ENCODE measurements around the gene MAP2K5. TPM values are rescaled to one million over a fixed set of nuclear protein-coding genes. Genes with fewer than 3 reads are reported as not detected.

MAP2K5 gene
- total RNA-seq, 1 donor from 2014 or later = 19.6 TPM

GRCh38 chr15:67839499-67839928 is 297.0 kb downstream of the MAP2K5 start:
- TF ChIP-seq CTCF (conservative IDR thresholded peaks at IDR 0.05) = no peak
- H3K4me1 Mint-ChIP-seq = peaks cover 46% of the 10 kb centered on the region
- peak overlapping the region; percentile 96 for H3K27ac Mint-ChIP-seq (ENCODE audit: unreplicated experiment)
- H3K9me3 Mint-ChIP-seq = no peaks in the 10 kb centered on the region
- H3K36me3 Mint-ChIP-seq (ENCODE audit: low read depth) = peaks cover 2% of the 10 kb centered on the region
- H3K27me3 Mint-ChIP-seq (ENCODE audit: low read depth) = peaks cover 57% of the 10 kb centered on the region
- H3K4me3 Mint-ChIP-seq = peak overlapping the region; percentile 98
- no peak for DNase-seq (ENCODE audit: low read depth, low spot score)

- Mint-ChIP-seq H3K4me1 (peaks cover 53% of the 10 kb centered on the region), H3K9me3 (no peaks in the 10 kb centered on the region), H3K27ac (ENCODE audit: unreplicated experiment) (peak within 1 kb of the TSS; percentile 96), H3K36me3 (ENCODE audit: low read depth) (peaks cover 2% of the 10 kb centered on the region), H3K27me3 (ENCODE audit: low read depth) (peaks cover 51% of the 10 kb centered on the region), H3K4me3 (peak within 1 kb of the TSS; percentile 98)
- peak; percentile 86 for DNase-seq (ENCODE audit: low read depth, low spot score)
- TF ChIP-seq CTCF (conservative IDR thresholded peaks at IDR 0.05) = no peak
These were observed 297.6 kb downstream of the MAP2K5 start, which contains the start of gene RNU6-1 for GRCh38 chr15:67839929-67840748. RNU6-1 (minus strand) TSS chr15:67840045.

- DNase-seq (ENCODE audit: low read depth, low spot score) = no peak
- Mint-ChIP-seq H3K27ac (ENCODE audit: unreplicated experiment) (peak overlapping the region; percentile 96), H3K4me1 (peaks cover 53% of the 10 kb centered on the region), H3K4me3 (peak overlapping the region; percentile 98), H3K9me3 (no peaks in the 10 kb centered on the region), H3K36me3 (ENCODE audit: low read depth) (peaks cover 2% of the 10 kb centered on the region), H3K27me3 (ENCODE audit: low read depth) (peaks cover 43% of the 10 kb centered on the region)
- no peak for TF ChIP-seq CTCF (conservative IDR thresholded peaks at IDR 0.05)
These were observed 298.4 kb downstream of the MAP2K5 start for GRCh38 chr15:67840749-67841512.

- H3K4me3 Mint-ChIP-seq = peak overlapping the region; percentile 98
- peaks cover 2% of the 10 kb centered on the region for H3K36me3 Mint-ChIP-seq (ENCODE audit: low read depth)
- TF ChIP-seq CTCF (conservative IDR thresholded peaks at IDR 0.05) = no peak
- no peak for DNase-seq (ENCODE audit: low read depth, low spot score)
- H3K4me1 Mint-ChIP-seq = peaks cover 49% of the 10 kb centered on the region
- no peaks in the 10 kb centered on the region for H3K9me3 Mint-ChIP-seq
- H3K27ac Mint-ChIP-seq (ENCODE audit: unreplicated experiment) = no peak overlapping the region
- peaks cover 38% of the 10 kb centered on the region for H3K27me3 Mint-ChIP-seq (ENCODE audit: low read depth)
These were observed 298.9 kb downstream of the MAP2K5 start for GRCh38 chr15:67841513-67841762.

DNA sequence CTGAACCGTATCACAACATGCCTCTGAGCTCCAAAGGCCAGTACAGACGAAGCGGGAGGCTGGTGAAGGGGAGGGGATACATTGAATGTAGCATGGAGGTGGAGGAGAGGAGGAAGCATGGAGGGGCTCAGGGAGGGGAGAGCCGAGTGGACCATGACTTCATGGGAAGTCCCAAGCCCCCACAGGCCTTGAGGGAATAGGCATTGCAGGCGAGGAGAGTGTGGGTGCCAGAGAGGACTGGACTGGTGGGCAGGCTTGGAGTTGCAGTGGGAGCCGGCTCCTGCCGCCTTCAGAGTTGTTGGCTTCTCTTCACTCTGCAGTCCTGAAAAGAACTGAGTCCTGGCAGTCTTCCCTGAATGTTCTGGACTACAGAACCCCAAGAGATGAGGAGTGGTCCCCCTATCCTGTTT is 300.6 kb downstream of the MAP2K5 start:
- DNase-seq (ENCODE audit: low read depth, low spot score) = no peak
- Mint-ChIP-seq H3K9me3 (no peaks in the 10 kb centered on the region), H3K4me3 (peak overlapping the region; percentile 56), H3K27me3 (ENCODE audit: low read depth) (peaks cover 31% of the 10 kb centered on the region), H3K4me1 (peaks cover 52% of the 10 kb centered on the region), H3K27ac (ENCODE audit: unreplicated experiment) (no peak overlapping the region), H3K36me3 (ENCODE audit: low read depth) (peaks cover 2% of the 10 kb centered on the region)
- no peak for TF ChIP-seq CTCF (conservative IDR thresholded peaks at IDR 0.05)

All from neural crest cell (in vitro differentiated cells).